Hair follicular keratinocyte (primary cell): Measurements from ENCODE around the gene PTPN6. TPM values are rescaled to one million over a fixed set of nuclear protein-coding genes. Genes with fewer than 3 reads are reported as not detected.

ENCODE experiments used
- total RNA-seq: library from RNA; depleted of rRNA; stranded (reverse); fragments of >200 nt; gene quantifications from 2 replicates; pipeline ENCODE4 v1.2.3, GENCODE V29; 2015

Gene PTPN6
- 20.9 and 24.3 TPM in 2 replicates for total RNA-seq

DNA sequence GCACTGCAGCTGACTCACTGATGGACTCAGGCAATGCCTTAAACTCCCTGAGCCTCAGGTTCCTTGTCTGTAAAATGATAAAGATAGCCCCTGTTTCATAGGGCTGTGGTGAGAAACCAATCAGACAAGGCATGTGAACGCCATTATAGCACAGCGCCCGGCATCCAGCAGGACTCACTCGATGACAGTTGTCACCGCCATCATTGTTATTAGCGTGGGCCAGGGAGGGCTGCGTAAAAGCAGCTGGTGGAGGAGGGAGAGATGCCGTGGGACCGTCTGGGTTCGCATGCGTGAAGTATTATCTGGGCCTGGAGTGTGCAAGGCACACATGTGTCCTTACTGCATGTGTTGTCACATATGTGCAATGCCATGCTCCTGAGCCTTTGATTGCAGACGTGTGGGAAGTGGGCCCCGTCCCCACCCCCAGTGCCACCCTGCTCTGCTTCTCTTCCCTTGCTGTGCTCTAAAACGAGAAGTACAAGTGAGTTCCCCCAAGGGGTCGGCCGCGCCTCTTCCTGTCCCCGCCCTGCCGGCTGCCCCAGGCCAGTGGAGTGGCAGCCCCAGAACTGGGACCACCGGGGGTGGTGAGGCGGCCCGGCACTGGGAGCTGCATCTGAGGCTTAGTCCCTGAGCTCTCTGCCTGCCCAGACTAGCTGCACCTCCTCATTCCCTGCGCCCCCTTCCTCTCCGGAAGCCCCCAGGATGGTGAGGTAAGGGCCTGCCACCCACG lies at the start of gene PTPN6:
PTPN6 (plus strand) TSS at position 546 of the 730 bp plus-strand sequence; CDS start at position 703, 157 bp downstream.

DNA sequence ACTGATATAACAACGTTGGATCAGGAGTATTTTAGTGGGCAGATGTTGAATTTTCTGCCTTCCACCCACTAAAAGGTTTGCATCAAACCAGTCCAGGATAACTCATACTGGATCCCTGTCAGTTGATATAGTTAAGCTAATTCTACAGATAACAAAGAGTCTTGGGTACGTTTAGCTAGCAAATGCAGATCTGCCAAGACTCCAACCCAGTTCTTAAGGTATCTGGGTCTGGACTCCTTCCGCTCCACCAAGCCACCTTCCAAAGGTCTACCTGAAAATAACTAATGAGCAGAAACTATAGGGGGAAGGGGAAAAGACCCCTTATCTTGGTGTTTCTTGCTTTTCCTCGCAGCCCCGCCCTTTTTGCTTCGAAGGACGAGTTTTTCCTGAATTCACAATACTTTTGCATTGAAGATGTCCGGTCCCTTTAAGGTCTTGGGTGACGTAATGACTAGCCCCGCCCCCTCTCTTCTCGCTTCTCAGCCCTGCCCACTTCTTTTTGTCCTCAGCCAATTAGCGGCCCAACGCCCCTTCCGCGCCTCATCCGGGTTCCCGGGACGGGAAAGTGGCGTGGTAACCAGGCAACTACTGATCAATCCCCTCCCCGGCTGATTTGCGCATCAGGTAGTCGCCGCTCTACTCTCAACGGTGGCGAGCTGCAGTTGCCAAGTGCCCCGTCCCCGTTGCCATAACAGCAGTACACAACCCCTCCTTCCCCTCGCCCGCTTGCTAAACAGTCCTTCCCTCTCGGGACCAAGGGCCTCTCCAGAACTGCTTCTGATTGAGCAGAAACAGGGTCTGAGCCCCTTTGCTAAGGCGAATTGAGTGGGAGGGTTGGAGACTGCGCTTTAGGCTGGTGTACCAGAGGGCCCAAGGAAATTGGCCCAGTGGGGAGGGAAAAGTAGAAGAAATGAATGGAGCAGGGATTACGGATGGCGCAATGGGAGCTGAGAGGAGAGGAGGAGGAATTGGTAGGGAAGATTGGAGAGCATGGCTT lies 46.6 kb upstream of the PTPN6 start, which contains the start of gene LRRC23:
LRRC23 (plus strand) TSS at position 543 of the 997 bp plus-strand sequence. CDS start 812 bp downstream, outside the sequence.

DNA sequence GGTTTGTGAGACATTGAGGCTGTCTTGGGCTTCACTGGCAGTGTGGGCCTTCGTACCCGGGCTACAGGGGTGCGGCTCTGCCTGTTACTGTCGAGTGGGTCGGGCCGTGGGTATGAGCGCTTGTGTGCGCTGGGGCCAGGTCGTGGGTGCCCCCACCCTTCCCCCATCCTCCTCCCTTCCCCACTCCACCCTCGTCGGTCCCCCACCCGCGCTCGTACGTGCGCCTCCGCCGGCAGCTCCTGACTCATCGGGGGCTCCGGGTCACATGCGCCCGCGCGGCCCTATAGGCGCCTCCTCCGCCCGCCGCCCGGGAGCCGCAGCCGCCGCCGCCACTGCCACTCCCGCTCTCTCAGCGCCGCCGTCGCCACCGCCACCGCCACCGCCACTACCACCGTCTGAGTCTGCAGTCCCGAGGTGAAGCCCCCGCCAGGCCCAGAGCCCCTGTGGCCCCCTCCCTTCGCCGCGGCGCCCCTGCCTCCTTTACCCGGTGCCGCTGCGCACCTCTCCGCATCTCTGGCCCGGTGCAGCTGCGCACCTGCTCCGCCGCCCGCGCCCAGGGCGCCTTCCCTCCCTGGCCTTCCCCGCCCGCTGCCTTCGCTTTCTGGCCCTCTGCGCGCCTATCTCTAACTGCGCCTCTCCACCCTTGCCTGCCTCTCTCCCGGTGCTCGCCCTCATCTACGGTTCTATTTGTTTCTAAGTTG lies 36.8 kb upstream of the PTPN6 start, which contains the start of gene ENO2:
ENO2 (plus strand) TSS at position 335 of the 701 bp plus-strand sequence. CDS start 1,253 bp downstream, outside the sequence.

DNA sequence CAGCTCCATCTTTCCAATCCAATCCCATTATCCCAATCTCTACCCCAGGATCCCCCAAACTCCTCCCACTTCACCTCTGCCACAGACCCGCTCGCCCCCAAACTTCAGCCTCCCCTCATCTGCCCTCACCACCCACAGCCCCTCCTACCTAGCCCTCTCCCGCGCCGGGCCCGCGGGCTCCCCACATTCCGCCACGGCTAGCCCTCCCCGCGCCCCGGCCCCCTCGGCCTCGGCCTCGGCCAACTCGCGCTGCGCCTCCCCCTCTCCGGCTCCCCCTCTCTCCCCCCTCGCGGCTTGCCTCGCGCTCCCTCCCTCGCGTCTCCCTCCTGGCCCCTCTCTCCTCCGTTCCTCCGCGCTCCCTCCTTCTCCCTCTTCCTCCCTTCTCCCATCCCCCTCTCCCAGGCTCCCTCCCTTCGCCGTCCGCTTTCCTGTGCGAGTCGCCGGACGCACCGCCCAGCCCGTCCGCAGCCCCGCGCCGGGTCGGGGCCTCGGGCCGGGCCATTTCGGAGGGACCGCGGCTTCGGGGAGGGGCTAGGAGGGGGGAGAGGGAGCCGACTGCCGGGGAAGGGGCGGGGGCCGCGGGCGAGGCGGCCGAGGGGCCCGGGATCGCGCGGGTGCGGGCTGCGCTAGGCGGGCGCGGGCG lies 23.7 kb upstream of the PTPN6 start, which contains the start of gene ATN1:
ATN1 (plus strand) TSS at position 581 of the 643 bp plus-strand sequence. CDS start 6,043 bp downstream, outside the sequence.

DNA sequence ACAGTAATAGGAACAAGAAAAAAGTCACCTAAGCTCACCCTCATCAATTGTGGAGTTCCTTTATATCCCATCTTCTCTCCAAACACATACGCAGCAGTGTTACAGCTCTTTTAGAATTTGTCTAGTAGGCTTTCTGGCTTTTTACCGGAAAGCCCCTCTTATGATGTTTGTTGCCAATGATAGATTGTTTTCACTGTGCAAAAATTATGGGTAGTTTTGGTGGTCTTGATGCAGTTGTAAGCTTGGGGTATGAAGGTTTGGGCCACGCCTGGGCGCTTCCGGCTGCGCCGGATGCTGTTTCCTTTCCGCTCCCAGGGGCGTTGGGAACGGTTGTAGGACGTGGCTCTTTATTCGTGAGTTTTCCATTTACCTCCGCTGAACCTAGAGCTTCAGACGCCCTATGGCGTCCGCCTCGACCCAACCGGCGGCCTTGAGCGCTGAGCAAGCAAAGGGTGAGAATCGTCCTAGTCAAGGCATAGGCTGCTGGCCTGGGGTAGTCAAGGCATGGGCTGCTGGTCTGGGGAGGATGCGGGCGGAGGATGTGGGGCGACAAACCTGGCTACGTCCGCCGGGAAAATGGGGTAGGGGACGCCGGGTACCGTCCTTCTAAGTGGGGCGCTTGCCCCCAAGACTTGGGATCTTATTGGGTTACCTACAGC lies 7.3 kb upstream of the PTPN6 start, which contains the start of the genes C12orf57 and RNU7-1:
C12orf57 (plus strand) TSS at position 301 of the 659 bp plus-strand sequence; CDS start at position 401, 100 bp downstream.
RNU7-1 (plus strand) TSS at position 95 of the 659 bp plus-strand sequence.

Other genes starting within 250 kb of the PTPN6 start
- gene COPS7A, start 227.3 kb upstream of the PTPN6 start, total RNA-seq = 78.2 and 94.5 TPM in 2 replicates
- gene MLF2, start 198.2 kb upstream of the PTPN6 start, total RNA-seq = 359 and 402 TPM in 2 replicates
- 102 and 124 TPM in 2 replicates for gene PTMS, start 185.0 kb upstream of the PTPN6 start, total RNA-seq
- gene LAG3, start 178.8 kb upstream of the PTPN6 start, total RNA-seq = 0.08 TPM in 1 of 2 replicates, not detected in the other
- not detected in 2 replicates for gene CD4, start 161.8 kb upstream of the PTPN6 start, total RNA-seq
- not detected in 2 replicates for gene GPR162, start 129.5 kb upstream of the PTPN6 start, total RNA-seq
- 10.6 and 15.9 TPM in 2 replicates for gene P3H3, start 122.9 kb upstream of the PTPN6 start, total RNA-seq
- 0.47 and 0.49 TPM in 2 replicates for gene GNB3, start 110.4 kb upstream of the PTPN6 start, total RNA-seq
- gene CDCA3, start 100.1 kb upstream of the PTPN6 start, total RNA-seq = 16.6 and 52.9 TPM in 2 replicates
- 62.9 and 69.8 TPM in 2 replicates for gene USP5, start 99.2 kb upstream of the PTPN6 start, total RNA-seq
- gene TPI1, start 83.8 kb upstream of the PTPN6 start, total RNA-seq = 989 and 1,326 TPM in 2 replicates
- gene SPSB2, start 78.1 kb upstream of the PTPN6 start, total RNA-seq = 12.8 and 13.2 TPM in 2 replicates
- 4.1 and 6.2 TPM in 2 replicates for gene LRRC23, start 46.5 kb upstream of the PTPN6 start, total RNA-seq
- 0.68 and 2.1 TPM in 2 replicates for gene ENO2, start 36.8 kb upstream of the PTPN6 start, total RNA-seq
- gene ATN1, start 23.4 kb upstream of the PTPN6 start, total RNA-seq = 8.4 and 17.5 TPM in 2 replicates
- gene RNU7-1, start 7.5 kb upstream of the PTPN6 start, total RNA-seq = not detected in 2 replicates
- 146 and 147 TPM in 2 replicates for gene C12orf57, start 7.3 kb upstream of the PTPN6 start, total RNA-seq
- 300 and 356 TPM in 2 replicates for gene PHB2, start 19.3 kb downstream of the PTPN6 start, total RNA-seq
- 87.1 and 114 TPM in 2 replicates for gene EMG1, start 19.6 kb downstream of the PTPN6 start, total RNA-seq
- gene LPCAT3, start 67.1 kb downstream of the PTPN6 start, total RNA-seq = 17.3 and 32.2 TPM in 2 replicates
- 1.9 and 6.0 TPM in 2 replicates for gene C1S, start 109.4 kb downstream of the PTPN6 start, total RNA-seq
- 11.9 and 12.6 TPM in 2 replicates for gene C1R, start 141.1 kb downstream of the PTPN6 start, total RNA-seq
- gene C1RL, start 157.9 kb downstream of the PTPN6 start, total RNA-seq = 19.4 and 29.4 TPM in 2 replicates
- not detected in 2 replicates for gene RBP5, start 177.5 kb downstream of the PTPN6 start, total RNA-seq
- 6.4 and 17.6 TPM in 2 replicates for gene CLSTN3, start 179.0 kb downstream of the PTPN6 start, total RNA-seq
- gene PEX5, start 238.3 kb downstream of the PTPN6 start, total RNA-seq = 12.9 and 13.4 TPM in 2 replicates